GM19328 (cell line): ENCODE measurements around the gene GPR157.

ENCODE experiments used
- ATAC-seq: cut with Tn5 transposase; IDR thresholded peaks from one replicate; pipeline ENCODE4 v1.9.1; 2021; ENCODE audit warnings: mild to moderate bottlenecking, moderate library complexity; ENCODE audit not compliant: unreplicated experiment

The GPR157 gene

DNA sequence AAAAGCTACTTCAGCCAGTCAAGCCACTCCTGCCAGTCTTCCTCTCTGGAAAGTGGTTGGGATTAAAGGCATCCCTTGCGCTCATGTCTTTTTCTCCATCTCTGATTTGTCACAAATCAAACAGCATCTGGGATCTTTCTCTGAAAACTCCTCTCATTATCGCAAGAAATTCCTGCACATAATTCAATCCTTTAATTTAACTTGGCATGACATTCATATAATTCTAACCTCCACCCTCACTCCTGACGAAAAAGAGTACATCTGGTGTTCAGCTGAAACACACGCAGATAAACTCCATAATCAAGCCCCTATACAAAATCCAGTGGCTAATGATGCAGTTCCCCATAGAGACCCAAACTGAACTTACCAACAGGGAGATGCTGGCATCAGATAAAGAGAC, 40.1 kb downstream of the GPR157 start:
- no peak for ATAC-seq

GRCh38 chr1:9087411-9088125, 41.3 kb downstream of the GPR157 start:
- ATAC-seq, result no peak

DNA sequence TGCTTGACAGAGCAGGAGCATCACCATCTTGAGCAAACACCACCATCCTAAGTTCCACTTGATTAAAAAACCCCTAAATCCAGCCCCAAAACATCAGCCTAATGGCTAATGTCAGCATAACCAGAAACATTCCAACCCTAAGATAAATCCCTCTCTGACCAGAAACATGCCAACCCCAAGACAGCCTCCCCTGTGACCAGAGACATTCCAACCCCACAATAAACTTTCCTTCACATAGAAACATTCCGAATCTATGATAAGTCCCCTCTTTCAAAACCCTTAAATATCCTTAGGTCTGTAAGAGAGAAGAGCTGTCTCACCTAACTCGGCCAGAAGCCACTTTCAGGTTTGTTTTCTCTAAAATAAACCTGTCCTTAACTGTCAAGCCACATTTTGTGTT, 42.1 kb downstream of the GPR157 start:
- no peak for ATAC-seq

DNA sequence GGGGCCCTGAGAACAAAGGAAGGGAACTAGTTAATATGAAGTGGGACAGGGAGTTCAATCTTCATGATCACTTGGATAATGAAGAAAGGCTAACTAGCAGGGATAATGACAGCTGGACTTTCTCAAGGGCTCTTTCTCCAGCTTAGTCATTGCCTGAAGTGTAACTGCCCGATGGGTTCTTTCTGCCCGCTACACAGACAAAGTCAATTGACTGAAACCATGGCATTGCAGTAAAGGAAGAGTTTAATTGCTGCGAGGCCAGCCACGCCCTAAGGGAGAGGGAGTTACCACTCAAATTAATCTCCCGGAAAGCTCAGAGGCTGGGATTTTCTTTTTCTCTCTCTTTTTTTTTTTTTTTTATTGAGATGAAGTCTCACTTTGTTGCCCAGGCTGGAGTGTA, 42.9 kb downstream of the GPR157 start:
- no peak for ATAC-seq

GRCh38 chr1:9085306-9085940, 43.5 kb downstream of the GPR157 start:
- ATAC-seq, result no peak

DNA sequence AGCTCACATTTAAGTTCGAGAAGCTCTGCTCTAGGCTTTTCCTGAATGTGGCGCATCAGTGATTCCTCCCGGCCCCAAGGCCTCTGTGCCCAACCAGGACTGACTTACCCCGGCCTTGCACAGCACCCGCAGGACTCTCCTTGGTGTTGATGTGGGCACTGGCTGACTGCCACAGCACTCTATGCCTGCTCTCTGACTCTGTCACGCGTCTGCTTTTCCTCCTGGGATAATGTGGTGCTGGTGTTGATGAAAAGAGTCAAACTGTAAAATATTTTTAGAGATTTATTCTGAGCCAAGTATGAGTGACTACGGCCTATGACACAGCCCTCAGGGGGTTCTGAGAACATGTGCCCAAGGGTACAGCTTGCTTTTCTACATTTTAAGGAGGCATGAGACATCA, 44.0 kb downstream of the GPR157 start:
- ATAC-seq, result no peak

DNA sequence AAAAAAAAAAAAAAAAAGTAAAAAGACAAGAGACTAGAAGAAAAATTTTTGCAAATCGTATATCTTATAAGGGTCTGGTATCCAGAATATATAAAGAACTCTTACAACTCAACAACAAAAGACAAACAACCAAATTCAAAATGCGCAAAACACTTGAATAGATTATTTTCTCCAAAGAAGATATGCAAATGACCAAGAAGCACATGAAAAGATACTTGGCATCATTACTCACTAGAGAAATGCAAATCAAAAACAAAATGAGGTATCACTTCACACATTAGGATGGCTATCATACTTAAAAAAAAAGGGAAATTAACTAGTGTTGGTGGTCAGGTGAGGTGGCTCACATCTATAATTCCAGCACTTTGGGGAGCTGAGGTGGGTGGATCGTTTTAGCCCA, 47.4 kb downstream of the GPR157 start:
- ATAC-seq, result no peak

DNA sequence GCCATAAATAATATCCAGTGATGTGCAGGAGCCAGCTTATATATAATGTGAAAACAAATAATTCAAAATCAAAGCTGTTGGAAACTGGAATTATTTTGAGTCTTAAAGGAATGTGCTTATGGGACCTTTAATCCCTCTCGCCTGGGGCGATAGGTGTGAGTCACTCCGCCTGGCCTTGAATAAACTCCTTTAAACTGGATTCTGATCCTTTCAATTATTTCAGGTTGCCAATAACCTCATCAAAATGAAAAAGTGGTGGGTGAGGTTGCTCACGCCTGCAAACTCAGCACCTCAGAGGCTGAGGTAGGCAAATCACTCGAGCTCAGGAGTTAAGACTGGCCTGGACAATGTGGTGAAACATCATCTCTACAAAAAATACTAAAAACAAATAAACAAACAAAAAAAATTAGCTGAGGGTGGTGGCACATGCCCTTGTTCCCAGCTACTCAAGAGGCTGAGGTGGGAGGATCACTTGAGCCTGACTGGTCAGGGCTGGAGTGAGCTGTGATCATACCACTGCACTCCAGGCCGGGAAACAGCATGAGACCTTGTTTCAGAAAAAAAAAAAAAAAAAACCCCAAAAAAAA, 48.1 kb downstream of the GPR157 start:
- no peak for ATAC-seq

GRCh38 chr1:9079988-9080704, 48.8 kb downstream of the GPR157 start:
- peak; percentile 47 for ATAC-seq

- ATAC-seq, result no peak
These were observed 50.0 kb downstream of the GPR157 start for GRCh38 chr1:9078752-9079500.

DNA sequence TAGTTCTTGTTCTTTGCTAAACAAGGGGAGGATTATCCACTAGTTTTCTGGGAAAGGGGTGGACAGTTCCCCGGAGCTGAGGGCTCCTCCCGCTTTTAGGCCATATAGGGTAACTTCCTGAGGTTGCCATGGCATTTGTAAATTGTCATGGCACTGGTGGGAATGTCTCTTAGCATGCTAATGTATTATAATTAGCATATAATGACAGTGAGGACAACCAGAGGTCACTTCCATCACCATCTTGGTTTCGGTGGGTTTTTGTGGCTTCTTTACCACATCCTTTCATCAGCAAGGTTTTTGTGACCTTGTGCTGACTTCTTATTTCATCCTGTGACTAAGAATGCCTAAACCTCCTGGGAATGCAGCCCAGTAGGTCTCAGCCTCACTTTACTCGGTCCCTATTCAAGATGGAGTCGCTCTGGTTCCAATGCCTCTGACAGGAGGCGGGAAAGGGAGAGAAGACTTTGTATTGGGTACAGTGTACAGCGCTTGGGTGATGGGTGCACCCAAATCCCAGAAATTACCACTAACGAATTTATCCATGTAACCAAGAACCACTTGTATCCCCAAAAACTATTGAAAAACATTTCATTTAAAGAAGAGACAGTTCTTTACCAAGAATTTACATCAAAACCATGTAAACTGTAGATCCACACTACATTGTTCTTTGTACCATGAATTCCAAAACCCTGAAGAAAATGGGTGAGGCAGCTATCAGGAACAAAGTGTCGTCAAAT, 50.7 kb downstream of the GPR157 start:
- ATAC-seq, result no peak

DNA sequence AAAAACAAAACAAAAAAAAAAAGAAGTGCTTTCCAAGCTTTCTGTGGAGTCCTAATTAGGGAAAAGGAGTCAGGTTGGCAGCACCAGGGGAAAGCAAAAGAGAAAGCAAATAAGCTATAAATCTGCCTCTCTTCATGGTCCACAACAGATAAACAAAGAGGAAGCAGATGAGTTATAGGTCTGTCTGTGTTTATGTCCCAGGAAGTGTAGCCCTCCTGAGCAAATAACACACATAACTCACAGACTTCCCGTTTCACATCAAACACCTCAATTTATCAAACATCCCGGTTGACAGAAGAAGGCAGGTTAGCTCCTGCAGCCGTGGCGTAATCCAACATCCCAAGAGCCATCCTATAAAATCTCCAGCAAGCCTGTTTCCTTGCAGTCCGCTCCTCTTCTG, 53.9 kb downstream of the GPR157 start:
- ATAC-seq, result no peak

DNA sequence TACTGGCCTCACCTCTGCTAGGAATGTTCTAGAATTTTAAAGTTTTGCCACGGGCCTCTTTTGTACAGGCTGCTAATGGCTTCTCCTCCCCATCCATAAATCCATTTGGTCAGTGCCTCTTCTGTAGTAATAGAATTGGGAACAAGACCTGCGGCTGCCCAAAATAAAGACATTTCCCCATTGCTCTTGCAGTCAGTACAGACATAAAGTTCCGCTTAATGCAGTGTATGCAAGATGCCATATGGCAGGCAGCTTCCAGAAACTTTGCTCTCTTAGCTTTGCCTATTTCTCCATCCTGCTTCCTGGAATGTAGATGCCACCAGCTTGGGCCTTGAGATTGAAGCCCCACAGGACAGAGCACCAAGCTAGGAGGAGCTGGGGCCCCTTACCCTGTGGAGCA, 55.8 kb downstream of the GPR157 start:
- ATAC-seq, result no peak

DNA sequence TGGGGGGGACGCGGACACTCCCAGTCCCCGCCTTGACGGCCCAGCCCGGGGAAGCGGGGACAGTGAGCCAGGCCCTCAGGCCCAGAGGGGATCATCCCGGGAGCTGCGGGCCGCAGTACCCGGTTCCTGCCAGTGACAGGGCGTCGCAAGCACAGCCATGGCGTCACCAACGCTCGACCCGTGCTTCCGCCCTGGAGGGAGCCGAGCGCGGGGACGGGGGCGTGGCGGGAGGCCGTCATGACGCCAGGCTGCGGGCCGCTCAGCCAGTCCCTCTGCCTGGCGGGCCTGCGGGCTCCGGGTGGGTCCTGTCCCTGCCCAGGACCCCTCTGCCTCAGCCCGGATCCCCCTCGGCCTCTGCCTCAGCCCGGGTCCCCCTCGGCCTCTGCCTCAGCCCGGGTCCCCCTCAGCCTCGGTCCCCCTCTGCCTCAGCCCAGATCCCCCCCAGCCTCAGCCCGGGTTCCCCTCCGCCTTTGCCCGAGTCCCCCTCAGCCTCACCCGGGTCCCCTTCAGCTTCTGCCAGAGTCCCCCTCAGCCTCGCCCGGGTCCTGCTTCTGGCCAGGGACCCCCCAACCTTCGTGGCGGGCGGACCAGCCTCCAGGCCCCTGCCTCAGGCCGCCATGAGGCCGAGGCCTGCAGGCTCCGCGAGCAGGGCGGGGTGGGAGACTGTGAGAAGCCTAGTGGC, 57.2 kb downstream of the GPR157 start:
- ATAC-seq, result no peak

GRCh38 chr1:9070486-9070885, 58.4 kb downstream of the GPR157 start:
- no peak for ATAC-seq

DNA sequence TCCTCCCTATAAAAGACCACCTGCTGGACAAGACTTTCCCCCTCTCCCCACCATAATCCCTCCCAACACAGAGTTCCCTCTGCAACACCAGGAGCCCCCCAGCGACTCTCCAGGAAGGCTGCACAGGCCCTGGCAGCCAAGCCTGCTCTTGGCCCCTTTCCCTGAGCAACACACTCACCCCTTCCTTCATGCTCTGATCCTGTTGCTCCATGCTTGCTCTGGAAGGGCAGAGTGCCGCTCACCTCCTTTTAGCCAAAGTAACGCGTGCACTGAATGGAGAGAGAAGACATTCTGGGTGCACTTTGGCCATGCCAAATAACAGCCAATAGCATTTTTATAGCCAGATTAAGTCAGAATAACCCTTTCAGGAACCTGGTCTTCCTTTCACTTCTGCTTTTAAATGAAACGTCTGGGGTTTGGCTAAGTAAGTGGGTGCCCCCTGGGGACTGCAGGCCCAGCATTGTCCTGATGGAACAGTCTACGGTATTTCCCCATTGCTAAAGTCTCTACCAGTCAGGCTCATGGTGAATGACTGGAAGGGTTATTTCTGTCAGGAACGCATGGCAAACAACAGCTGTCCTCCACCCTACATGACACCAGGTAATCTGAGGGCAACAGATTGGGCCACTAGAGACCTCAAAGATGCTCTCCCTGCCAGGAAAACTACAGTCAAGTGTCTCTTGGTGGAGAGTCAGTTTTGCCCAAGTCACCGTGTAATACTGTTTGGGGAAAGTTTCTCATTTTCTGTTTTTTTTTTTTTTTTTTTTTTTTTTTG, 59.4 kb downstream of the GPR157 start, which contains the start of gene SLC2A5:
SLC2A5 (minus strand) TSS at position 310 of the 775 bp plus-strand sequence; CDS start at position 211, 99 bp downstream.
- ATAC-seq, result peak; percentile 82

DNA sequence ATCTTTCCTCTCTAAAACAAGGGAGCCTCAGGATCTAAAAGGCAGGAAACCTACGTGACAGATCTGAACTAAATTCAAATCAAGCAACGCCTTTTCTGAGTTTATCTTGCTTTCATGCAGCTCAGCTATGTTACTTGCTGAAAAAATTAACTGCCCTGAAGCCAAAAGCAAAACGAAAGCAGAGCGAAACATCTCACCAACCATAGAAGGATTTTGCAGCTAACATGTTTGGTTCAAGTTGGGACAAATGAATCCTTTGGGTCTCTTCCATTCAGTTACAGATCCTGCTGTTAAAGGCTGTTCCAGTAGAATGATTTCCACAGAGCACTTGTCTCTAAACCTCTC, 59.9 kb downstream of the GPR157 start:
- ATAC-seq, result no peak

DNA sequence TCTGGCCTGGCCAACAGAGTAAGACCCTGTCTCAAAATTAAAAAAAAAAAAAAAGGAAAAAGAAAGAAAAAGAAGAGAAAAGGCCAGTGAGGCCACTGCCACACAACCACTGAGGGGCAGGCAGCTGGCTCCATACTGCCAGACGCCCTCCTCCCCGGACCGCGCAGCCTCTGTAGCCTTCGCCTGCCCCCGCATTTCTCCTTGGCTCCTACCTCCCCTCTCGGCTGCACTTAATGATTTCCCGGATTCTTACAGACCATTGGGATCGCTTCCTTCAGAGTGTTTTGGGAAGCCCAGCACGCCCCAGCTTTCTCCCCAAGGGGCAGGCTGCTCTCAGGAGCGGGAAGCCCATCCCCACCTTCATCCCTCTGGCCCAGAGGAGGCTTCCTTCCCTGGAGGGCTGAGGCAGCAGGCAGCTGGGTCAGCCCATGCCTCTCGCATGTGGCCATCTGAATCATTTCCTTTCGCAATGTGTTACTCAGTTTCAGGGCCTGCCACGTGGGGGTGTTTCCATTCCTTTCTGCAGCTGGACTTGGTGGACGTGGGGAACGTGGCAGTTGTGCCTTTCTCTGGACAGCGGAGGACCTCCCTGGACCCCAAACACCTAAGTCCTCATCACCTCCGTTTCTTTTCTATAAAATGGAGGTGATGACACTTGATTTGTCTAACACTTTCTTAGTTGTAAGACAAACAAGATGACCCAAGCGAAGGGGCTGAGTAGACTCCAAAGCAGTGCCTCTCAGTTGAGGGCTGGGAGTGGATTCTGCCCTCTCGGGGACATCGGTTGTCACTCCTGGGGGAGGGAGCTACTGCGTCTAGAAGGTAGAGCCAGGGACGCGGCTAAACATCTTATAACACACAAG, 61.7 kb downstream of the GPR157 start:
- no peak for ATAC-seq
